SIG-M5 treated with dmso at 0.1 percent for 504 hours (cell line): ENCODE results near the gene NDUFA6.
A peak's percentile ranks its signal among the peaks of the same experiment; 100 is the strongest.
"Not testable (repeated sequence)": the region's sequence is repeated elsewhere in the genome, so short reads cannot be mapped to it uniquely, and the experiment has no call there.

Experiments used
- DNase-seq: peaks from one replicate; lab custom pipeline; 2025; ENCODE audit not compliant: unreplicated experiment; lab: John Stamatoyannopoulos, UW

The NDUFA6 gene

GRCh38 chr22:42090596-42091454 lies at the start of gene NDUFA6:
Gene NDUFA6, minus strand, starts transcription at chr22:42090772. Its CDS starts 28 bp downstream, at chr22:42090744.
- DNase-seq: peak; percentile 97

GRCh38 chr22:42140153-42140552 lies 49.6 kb upstream of the NDUFA6 start:
- not testable (repeated sequence) for DNase-seq

GRCh38 chr22:42139508-42139907 lies 48.9 kb upstream of the NDUFA6 start:
- DNase-seq: not testable (repeated sequence)

DNA sequence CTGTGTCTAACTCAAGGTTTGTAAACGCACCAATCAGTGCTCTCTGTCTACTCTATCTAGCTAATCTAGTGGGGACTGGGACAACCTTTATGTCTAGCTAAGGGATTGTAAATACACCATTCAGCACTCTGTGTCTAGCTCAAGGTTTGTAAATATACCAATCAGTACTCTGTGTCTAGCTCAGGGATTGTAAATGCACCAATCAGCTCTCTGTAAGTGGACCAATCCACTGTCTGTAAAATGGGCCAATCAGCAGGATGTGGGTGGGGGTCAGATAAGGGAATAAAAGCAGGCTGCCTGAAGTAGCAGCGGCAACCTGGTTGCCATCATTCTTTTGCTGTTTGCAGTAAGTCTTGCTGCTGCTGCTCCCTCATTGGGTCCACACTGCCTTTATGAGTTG lies 48.4 kb upstream of the NDUFA6 start:
- DNase-seq: no peak

DNA sequence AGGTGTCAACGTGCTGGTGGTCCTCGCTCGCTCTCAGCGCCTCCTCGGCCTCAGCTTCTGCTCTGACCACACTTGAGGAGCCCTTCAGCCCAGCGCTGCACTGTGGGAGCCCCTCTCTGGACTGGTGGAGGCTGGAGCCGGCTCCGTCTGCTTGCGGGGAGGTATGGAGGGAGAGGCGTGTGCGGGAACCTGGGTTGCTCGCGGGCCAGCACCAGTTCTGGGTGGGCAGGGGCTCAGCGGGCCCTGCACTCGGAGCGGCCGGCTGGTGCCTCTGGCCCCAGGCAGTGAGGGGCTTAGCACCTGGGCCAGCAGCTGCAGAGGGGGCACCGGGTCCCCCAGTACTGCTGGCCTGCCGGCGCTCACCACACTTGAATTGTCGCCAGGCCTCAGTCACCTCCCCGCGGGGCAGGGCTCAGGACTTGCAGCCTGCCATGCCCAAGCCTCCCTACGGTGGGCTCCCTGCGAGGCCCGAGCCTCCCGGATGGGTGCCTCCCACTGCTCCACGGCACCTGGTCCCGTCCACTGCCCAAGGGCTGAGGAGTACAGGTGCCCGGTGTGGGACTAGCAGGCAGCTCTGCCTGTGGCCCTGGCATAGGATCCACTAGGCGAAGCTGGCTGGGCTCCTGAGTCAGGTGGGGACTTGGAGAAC lies 47.7 kb upstream of the NDUFA6 start:
- no peak for DNase-seq

DNA sequence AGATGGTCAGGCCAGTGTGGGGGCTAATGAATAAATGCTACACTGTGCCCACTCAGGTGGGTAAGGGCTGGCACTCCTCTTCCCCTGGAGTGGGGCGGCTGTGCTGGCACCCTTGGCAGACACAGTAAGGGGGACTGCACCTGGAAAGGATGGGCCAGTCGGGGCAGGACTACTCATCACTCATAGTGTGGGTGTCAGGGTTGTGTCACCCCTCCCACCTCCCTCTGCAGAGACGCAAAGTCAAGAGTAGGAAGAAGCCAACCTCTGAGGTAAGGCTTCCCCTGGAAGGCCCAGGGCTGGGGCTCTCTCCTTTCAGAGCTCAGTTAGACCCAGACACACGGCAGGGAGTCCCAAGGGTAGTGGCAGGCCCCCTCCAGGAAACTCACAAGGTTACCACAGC lies 45.1 kb upstream of the NDUFA6 start:
- not testable (repeated sequence) for DNase-seq

DNA sequence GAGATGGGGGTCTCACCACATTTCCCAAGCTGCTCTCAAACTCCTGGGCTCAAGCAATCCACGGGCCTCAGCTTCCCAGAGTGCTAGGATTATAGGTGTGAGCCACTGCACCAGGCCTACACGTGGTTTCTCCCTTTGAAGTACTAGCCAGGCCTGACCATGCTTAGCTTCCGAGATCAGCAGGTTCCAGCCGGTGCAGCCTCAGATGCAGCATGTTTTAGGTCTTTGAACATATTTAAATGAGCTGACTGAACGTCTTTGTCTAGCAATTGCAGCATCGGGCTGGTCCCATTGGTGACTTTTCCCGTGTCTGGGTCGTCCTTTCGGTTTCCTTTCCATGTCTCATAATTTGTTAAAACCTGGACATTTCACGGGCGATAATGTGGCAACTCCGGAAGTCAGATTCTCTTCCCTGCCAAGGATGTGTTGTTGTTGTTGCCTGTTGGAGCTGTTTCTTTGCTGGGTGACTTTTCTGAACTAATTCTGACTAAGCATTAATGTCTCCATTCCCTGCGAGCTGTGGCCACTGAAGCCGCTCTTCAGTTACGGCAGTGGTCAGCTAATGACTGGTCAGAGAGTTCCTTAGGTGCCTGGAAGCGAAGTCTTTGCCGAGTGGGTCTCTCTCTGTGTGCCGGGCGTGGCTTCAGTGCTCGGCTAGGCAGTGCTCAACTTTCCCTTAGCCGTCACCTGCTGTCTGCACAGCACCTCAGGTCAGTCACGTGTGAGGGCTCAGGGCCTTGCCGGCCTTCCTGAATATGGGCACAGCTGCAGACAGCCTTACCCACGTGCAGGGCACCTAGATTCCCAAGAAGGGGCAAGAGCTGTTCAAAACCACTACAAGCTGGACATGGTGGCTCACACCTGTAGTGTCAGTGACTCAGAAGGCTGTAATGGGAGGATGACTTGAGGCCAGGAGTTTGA lies 43.8 kb upstream of the NDUFA6 start:
- no peak for DNase-seq

DNA sequence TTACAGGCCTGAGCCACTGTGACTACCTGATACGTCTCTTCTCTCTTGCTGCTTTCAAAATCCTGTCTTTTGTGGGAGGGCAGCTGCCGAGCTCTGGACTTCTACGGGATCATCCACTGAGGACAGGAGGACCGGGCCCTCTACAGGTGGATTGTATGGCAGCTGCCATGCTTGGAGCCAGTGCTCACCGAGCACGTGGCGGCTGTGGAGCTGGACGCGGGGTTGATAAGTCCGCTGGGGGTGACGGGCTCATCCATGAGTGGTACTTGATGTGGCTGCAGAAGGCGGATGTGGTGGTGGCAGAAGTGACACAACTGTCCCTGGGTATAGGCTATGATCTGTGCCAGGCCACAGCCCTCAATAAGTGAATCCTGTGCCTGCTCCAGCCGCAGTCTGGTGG lies 41.9 kb upstream of the NDUFA6 start:
- DNase-seq: no peak

GRCh38 chr22:42131562-42131961 lies 41.0 kb upstream of the NDUFA6 start:
- DNase-seq: no peak

DNA sequence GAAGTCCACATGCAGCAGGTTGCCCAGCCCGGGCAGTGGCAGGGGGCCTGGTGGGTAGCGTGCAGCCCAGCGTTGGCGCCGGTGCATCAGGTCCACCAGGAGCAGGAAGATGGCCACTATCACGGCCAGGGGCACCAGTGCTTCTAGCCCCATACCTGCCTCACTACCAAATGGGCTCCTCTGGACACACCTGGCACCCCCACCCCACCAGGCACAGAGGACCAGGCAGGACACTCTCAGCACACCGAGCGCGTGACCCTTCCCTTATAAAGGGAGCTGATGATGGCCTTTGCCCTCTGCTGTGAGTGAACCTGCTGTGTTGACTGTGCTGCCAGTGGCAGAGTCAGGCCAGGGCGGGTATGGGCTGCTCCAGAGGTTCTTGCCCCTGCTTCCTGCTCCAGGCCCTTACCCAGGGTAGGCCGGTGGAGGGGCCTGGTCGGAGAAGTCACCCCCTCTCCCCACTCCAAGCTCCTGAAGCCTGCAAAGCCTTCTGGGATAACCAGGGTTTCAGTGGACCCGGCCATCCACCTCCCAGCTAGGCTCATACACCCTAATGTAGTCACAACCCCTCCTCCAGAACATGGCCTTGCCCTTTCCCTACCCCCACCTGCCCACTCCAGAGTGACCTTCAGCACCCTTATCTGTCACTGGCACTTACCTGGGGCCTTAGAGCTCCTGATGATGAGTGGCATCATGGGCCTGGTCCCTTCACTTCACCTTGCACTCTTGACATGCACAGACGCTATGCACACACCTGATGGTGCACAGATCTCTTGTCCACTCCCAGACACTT lies 40.3 kb upstream of the NDUFA6 start, which contains the start of gene CYP2D6:
CYP2D6 (minus strand) TSS at position 172 of the 793 bp plus-strand sequence; CDS start at position 153, 19 bp downstream.
- DNase-seq: not testable (repeated sequence)

- DNase-seq: not testable (repeated sequence)
Observed at GRCh38 chr22:42130182-42130581, 39.6 kb upstream of the NDUFA6 start.

GRCh38 chr22:42128776-42129694 lies 38.5 kb upstream of the NDUFA6 start:
- not testable (repeated sequence) for DNase-seq

- not testable (repeated sequence) for DNase-seq
Observed at GRCh38 chr22:42128007-42128406, 37.4 kb upstream of the NDUFA6 start.

DNA sequence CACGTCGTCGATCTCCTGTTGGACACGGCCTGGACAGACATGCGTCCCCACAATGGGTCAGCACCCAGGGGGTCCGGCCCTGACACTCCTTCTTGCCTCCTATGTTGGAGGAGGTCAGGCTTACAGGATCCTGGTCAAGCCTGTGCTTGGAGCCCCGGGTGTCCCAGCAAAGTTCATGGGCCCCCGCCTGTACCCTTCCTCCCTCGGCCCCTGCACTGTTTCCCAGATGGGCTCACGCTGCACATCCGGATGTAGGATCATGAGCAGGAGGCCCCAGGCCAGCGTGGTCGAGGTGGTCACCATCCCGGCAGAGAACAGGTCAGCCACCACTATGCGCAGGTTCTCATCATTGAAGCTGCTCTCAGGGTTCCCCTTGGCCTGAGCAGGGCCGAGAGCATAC lies 37.0 kb upstream of the NDUFA6 start:
- DNase-seq: no peak

GRCh38 chr22:42123529-42123928 lies 33.0 kb upstream of the NDUFA6 start:
- DNase-seq: not testable (repeated sequence)

DNA sequence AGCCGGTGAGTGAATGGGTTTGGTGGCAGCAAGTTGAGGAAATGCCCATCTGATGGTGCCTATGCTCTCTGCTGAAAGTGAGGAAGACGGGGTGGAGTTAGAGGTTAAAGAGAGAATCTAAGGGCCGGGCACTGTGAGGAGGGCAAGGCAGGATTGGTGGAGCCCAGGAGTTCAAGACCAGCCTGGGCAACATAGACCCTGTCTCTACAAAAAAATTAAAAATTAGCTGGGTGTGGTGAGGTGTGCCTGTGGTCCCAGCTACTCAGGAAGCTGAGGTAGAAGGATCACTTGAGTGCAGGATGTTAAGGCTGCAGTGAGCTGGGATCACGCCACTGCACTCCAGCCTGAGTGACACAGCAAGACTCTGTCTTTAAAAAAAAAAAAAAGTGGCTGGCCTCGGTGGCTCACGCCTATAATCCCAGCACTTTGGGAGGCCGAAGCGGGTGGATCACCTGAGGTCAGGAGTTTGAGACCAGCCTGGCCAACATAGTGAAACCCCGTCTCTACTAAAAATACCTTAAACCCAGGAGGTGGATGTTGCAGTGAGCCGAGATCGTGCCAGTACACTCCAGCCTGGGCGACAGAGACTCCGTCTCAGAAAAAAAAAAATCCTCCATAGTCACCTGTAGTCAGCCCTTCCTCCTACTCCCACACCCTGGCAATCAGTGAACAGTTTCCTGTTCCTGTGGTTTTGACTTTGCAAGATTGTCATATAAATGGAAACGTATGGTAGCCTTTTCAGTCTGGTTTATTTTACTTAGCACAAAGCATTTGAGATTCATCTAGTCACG lies 29.9 kb upstream of the NDUFA6 start:
- DNase-seq: not testable (repeated sequence)

DNA sequence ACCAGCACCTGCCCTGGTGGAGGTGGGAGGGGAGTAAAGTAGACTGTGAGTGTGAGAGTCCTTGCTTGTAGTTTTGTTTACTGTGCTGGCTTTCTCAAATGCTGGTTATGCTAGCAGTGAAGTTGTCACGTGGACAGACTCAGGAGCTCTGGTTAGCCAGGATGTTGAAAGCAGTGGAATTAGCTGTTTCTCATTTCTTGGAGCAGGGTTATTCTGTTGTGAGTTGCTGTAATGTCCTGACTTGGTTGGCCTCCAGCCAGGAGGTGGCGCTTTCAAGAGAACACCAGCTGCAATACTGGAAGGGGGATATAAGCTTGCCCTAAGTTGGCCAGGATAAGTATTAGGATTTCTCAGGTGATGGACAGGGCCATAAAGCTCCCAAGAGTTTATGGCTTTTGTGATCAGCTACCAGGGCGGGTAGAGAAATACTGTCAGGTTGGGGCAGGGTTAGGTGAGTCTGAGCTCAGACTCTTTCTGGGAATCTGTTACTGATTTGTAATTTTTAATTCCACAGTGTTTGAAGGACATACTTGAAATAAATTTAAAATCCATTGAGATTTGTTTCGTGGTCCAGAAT lies 26.4 kb upstream of the NDUFA6 start:
- no peak for DNase-seq

- DNase-seq: not testable (repeated sequence)
Observed at GRCh38 chr22:42115420-42115830, 24.9 kb upstream of the NDUFA6 start.
